HG03565 (cell line): ENCODE data around the gene SOX14.

ENCODE experiments used
- ATAC-seq: cut with Tn5 transposase; IDR thresholded peaks from one replicate; pipeline ENCODE4 v1.9.1; 2021; ENCODE audit warnings: mild to moderate bottlenecking, moderate library complexity; ENCODE audit not compliant: unreplicated experiment

The SOX14 gene

GRCh38 chr3:137764001-137764433 is at the start of gene SOX14:
Gene SOX14, plus strand, starts transcription at chr3:137764315. Its CDS starts 470 bp downstream, at chr3:137764785.
- ATAC-seq: no peak

GRCh38 chr3:137714551-137714950 is 49.6 kb upstream of the SOX14 start:
- no peak for ATAC-seq

- ATAC-seq: no peak
Measured at GRCh38 chr3:137724240-137724639, 39.9 kb upstream of the SOX14 start.

- no peak for ATAC-seq
Measured at GRCh38 chr3:137737208-137737607, 26.9 kb upstream of the SOX14 start.

- ATAC-seq: no peak
Measured at GRCh38 chr3:137738710-137739109, 25.4 kb upstream of the SOX14 start.

- no peak for ATAC-seq
Measured at GRCh38 chr3:137743608-137744007, 20.5 kb upstream of the SOX14 start.

- no peak for ATAC-seq
Measured at GRCh38 chr3:137746808-137747207, 17.3 kb upstream of the SOX14 start.

GRCh38 chr3:137759505-137759904 is 4.6 kb upstream of the SOX14 start:
- no peak for ATAC-seq

GRCh38 chr3:137760341-137761098 is 3.6 kb upstream of the SOX14 start:
- no peak for ATAC-seq

GRCh38 chr3:137761099-137761562 is 3.0 kb upstream of the SOX14 start:
- no peak for ATAC-seq

- no peak for ATAC-seq
Measured at GRCh38 chr3:137761563-137762503, 2.3 kb upstream of the SOX14 start.

- no peak for ATAC-seq
Measured at GRCh38 chr3:137762674-137763593, 1.2 kb upstream of the SOX14 start.

GRCh38 chr3:137763594-137763938 is 549 bp upstream of the SOX14 start:
- no peak for ATAC-seq

- ATAC-seq: no peak
Measured at GRCh38 chr3:137764563-137765309, 621 bp downstream of the SOX14 start.

- ATAC-seq: no peak
Measured at GRCh38 chr3:137765310-137766033, 1.4 kb downstream of the SOX14 start.

GRCh38 chr3:137766041-137766875 is 2.1 kb downstream of the SOX14 start:
- no peak for ATAC-seq

- ATAC-seq: no peak
Measured at GRCh38 chr3:137766876-137767537, 2.9 kb downstream of the SOX14 start.
